Vagina (tissue), 2 donors: ENCODE results near the gene PATJ.

Source experiments
- CTCF ChIP-seq, 3 experiments: fragments of 450-650 bp in 2 of 3; fragments of 200-600 bp in 1 of 3; sonication (generic) in 1 of 3; IDR thresholded peaks; one replicate each; pipeline ENCODE4 v1.5.1; 2017 to 2019; ENCODE audit warnings: antibody characterized with exemption in 3 of 3, mild to moderate bottlenecking in 2 of 3, moderate library complexity in 2 of 3
- POLR2AphosphoS5 ChIP-seq, 2 donors: sonication (generic); formaldehyde crosslinking; IDR thresholded peaks; one replicate each; pipeline ENCODE4 v1.9.0; 2017; ENCODE audit warnings: antibody characterized with exemption in 2 of 2, mild to moderate bottlenecking in 2 of 2, low read depth in 1 of 2; ENCODE audit not compliant: insufficient read depth in 1 of 2

- no peak for TF ChIP-seq CTCF (IDR thresholded peaks at IDR 0.05)
- TF ChIP-seq POLR2AphosphoS5 (IDR thresholded peaks at IDR 0.05; ENCODE audit: insufficient read depth in 1 of 2, low read depth in 1 of 2) = no peak
Measured at GRCh38 chr1:62003777-62004176, 261.5 kb downstream of the PATJ start.
